ENCODE data around the gene MOV10.
A peak's percentile ranks its signal among the peaks of the same experiment; 100 is the strongest.

The MOV10 gene

DNA sequence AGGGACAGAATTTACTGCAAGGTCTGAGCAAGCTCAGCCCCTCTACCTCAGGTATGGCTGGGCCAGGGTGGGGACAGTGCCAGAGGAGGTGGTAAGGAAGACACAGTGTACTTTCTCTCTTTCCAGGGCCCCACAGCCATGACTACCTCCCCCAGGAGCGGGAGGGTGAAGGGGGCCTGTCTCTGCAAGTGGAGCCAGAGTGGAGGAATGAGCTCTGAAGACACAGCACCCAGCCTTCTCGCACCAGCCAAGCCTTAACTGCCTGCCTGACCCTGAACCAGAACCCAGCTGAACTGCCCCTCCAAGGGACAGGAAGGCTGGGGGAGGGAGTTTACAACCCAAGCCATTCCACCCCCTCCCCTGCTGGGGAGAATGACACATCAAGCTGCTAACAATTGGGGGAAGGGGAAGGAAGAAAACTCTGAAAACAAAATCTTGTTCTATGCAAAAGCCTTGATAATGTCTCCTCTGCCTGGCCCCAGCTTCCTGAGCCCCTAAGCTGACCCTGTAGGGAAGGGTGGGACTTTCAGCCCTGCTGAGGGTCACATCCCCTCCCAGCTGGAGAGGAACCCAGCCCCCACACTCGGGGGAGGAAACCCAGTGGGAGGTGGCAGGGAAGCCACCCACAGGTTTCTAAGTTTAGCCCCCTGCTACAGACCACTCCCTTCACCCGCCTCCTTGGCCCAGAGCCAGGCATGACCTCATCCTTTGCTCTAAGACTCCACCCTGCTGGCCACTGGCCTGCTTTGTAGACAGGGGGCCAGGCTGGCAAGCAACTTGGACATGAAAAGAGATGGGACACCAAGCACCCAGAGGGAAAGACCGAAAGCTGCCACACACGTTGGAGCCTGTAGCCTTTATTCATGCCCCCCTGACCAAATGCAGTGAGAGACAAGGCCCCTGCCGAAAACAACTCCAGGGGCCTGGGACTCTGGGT lies 26.1 kb downstream of the MOV10 start:
- DNase-seq, result no peak

DNA sequence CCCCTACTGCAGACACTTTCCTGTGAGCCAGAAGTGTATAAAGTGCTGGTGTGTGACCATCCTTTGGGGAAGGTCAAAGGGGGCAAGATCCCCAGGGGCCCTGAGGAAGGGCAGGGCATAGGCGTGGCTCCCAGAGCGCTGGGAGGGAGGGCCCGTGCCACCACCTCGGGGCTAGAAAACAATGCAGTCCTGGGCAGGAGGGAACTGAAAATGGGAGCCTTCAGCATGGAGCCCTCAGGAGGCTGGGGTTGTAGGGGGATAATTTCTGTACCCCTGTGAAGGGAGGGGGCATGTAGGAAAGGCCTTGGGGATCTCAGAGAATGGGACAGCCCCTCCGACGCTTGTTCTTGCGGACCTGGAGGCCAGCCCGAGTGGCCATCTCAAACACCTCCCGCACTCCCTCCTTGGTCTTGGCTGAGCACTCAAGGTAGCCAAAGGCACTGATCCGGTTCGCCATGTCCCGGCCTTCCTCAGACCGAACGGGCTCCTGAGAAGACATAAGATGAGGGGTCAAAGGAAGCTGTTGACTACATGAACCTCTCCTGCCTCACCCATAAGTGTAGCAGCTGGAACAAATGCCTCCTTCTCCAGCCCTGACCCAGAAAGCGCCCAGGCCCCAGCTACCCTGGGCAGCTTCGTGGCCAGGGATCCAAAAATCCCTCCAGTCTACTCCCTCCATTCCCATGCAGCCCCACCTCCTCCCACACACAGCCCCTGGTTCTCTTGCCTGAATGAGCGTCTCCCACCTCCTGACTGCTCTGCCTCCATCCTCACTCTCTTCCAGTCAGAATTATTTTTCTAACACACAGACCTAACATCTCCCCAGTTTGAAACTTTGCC lies 27.0 kb downstream of the MOV10 start:
- DNase-seq, result no peak

DNA sequence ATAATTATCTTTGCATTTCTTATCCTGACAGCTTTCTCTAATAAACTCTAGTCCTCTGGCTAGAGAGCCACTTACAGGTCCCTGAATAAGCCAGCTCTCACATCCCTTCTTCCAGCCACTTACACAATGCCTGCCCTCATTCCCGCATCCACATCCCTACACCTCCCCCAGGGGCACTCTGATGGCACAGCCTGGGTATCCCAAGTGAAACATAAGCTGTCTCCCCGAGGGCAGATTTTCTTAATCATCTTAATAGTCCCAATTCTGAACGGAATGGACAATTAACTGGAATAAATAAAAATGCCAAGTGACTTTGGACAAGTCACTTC lies 27.6 kb downstream of the MOV10 start:
- no peak for DNase-seq

DNA sequence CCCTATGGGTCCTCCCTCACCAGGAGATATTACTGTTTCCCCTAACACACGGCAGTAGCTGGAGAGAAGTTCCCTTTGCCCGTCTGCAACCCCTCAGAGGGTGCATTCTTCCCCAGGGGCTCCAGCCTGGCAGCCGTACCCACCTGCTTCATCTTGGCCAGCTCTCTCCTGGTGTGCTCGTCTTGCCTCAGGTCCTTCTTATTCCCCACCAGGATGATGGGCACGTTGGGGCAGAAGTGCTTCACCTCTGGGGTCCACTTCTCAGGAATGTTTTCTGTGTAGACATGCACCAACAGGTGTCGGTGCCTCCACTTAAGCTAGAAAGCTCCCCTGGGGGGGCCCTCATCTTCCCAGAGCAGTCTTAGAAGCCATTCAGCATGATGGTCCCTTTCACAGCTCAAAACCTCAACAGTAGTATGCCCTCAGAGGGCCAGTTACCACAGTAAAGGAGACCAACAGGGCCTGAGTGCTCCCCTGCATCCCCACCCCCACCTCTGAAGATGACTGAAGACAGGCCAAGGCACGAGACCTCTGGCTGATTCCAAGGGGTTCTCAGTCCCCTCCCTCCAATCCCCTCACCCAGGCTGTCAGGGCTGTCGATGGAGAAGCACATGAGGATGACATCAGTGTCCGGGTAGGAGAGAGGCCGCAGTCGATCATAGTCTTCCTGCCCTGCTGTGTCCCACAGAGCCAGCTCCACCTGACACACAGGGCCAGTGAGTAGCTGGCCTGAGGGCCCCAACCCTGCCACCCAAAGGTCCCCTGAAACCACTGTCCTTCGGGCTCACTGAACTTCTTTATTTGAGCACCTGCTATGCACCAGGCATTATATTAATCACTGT lies 28.2 kb downstream of the MOV10 start:
- no peak for DNase-seq

DNA sequence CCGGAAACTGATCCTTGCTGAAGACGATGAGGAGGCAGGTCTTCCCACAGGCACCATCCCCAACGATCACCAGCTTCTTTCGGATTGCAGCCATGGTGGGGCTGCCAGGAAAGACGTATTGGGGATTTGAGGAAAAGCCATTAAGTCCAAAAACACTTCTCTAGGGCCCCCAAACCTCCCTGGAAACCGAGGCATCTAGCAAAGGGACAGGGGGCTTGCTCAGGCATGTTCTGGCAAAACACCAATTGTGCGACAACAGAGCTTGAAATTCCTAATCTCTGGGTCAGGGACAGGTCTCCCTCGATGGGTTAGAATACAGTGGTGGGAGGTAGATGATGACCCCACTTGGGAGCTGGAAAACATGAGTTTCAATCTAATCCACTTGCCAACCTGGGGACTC lies 29.2 kb downstream of the MOV10 start:
- DNase-seq, result no peak

DNA sequence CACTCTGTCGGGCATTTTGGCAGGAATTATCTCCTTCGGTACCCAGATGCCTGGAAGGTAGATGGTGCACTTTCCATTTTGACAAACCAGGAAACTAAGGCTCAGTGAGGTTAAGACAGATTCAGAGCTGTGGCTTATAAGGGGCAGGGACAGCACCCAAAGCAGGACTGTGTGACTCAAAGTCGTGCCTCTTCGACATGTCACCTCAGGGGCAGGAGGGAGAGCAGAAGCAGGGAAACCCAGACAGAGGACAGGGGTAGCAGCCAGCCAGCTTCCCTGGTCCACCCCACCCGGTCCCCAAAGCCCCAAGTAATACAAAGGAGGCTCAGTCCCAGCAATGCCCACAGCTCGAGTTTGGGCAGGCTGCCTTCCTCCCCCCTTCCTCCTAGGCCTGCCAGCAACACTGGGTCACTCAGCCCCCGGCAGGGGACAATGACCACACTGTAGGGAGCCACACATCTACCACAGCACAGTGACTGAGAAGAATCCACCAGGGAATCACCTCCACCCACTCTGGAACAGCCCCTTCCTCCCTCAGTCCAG lies 30.0 kb downstream of the MOV10 start:
- DNase-seq, result no peak

DNA sequence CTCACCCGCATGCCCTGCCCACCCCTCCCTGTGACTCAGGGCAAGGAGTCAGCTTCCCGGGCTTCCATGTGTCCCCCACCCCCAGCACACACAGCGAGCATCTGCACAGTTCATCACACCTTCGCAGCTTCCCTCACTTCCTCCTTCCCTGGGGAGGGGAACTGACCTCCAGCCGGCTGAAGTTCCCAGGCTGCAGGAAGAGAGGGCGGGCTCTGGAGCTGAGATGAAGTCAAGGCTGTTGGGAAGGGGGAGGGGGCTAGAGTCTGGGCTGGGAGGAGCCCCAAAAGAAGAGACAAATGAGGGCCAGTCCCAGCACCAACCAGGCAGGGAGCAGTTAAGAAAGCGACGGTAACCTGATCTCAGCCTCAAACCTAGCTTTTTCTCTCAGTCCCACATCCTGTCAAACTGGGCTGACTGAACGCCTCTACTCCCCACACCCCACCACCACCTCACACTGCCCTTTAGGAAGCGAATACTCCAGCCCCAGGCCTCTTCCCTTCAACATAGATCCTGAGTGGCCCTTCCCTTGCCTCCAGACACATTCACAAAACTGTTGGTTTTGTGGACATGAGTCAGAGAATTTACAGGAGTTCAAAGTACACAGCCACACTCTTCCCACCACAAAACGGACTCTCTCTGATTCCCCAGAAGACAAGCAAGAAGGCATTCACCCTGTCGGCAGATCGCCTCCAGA lies 30.6 kb downstream of the MOV10 start:
- DNase-seq, result no peak

DNA sequence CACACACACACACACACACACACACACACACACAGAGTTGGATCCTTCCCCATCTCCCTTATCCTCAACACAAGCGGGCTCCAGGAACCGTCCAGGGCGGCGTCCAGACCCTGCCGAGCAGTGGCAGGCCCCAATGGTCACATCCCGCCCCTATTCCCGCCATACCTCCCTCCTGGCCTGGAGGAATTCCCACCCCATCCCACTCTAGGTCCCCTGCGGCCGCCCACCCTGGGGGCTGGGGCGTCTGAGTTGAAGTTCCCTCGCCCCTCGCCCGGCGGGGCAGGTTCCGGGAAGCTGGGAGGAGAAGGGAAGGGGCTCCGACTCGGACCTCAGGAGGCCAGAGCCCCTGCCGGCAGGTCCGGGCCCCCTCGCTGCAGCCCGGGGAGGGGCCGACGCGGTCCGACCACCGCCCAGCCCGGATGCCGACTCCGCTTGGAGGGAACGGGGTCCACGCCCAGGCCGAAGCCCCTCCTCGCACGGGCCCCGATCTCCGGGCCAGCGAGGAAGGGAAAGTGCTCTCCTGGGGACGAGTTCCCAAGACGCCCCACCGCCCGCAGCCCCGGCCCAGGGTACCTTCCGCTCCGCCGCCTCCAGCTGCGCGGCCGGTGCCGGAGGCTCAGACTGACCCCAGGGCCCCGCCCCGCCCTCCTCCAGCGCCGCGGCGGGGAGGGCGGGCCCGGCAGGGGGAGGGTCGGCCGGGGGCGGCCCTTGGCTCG lies 32.2 kb downstream of the MOV10 start, which contains the start of gene RHOC:
TSS of gene RHOC (minus strand) at position 623 of the 716 bp plus-strand sequence. CDS start 3,328 bp downstream, outside the sequence.
- DNase-seq, result no peak

DNA sequence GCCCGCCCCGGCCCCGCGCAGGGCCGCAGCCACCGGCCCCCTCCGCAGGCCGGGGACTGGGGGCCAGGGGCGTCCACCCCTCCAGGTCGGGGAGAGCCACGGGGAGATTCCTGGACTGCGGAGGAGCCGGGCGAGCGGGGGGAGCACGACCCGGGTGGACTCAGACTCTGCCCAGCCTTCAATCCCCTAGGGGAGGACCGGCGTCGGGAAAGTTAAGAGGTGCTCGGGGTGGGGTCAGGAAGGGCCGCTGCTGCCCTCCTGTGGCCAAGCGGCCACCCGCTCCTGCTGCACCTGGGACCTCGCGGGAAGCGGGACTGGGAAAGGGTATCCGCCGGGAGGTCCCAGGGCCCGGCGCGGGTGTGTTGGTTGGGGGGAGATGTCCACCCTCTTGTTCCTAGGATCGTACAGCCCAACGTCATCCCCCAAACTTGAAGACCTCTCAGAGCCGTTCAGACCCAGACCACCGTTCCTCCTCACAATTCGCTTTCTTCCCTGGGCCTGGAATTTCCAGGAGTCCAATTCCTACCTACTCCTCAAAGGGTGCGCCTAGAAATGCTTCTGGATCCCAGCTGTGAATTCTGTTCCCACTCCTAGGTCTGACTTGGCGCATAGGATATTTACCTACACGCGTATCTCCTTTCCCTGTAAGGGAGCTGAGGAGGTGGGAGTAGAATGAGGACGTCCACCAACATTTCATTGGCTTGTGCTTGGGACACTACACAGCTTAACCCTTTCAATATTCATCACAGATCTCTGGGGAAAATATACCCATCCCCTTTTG lies 33.0 kb downstream of the MOV10 start:
- peak; percentile 17 for DNase-seq

DNA sequence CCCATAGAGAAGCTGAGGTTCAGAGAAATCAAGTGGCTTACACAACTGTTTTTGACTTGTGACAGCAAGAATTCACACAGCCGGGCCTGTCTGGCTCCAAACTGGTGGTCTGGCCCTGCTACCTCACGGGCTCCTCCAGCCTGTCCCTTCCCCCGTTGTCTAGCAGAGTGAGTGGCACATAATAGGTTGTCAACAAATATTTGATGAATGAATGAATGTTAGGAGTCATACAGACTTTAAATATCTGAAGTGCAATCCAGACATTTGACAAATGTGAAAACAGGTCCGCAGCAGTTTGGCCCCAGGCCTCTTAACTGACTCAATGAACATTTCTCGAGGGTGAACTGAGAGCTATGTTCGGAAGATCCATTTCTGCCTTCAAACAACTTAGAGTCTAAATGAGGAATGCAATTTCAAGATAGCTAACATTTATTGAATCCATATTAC lies 33.6 kb downstream of the MOV10 start:
- DNase-seq, result no peak

DNA sequence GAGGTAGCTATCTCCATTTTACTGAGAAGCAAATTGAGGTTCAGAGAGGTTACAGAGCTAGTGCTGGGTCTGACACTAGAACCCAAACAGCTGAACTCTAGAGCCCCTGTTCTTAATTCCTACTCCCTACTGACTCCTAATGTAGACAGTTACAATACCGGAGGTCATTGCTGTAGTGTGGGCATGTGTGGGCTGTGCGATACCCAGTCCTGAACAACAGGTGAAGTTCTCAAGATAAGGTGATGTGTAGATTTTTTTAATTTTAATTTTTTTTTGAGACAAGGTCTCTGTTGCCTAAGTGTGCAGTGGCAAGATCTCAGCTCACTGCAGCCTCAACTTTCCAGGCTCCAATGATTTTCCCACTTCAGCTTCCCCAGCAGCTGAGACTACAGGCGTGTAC lies 34.0 kb downstream of the MOV10 start:
- DNase-seq, result no peak

DNA sequence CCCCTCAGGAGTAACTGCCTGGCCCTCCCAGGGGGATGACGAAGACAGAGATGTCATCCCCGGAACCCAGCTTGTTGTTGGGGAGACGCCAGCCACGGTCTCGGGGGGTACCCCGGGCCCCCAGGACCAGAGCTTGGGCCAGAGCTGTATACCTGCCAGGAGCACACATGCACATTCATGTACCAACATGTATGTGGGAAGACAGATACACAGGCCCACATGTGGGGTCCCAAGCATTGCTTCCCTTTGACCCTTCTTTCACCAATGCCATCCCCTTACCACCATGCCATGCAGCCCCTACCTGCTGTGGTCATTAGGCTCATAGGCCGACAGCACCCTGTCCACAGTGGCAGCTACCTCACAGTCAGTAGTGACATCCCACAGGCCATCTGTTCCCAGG lies 35.7 kb downstream of the MOV10 start:
- DNase-seq, result no peak

DNA sequence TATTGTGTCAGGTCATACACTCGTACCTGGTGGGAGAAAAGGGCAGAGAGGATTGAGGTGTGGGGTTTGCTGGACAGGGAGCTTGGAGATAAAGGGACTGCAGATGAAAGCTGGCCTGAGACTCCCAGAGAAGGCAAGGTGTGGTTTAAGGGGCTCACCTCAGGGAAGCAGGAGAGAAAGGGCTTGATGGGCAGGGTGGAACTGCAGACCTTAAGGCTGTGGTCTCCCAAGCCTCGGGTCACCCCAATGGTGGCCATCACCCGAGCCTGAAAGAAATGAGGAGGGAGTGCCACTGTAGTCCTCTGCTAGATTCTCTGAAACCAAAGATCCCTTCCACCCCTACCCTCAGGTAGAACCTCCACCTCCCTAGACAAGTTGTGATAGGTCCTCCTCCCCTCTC lies 36.1 kb downstream of the MOV10 start:
- no peak for DNase-seq

DNA sequence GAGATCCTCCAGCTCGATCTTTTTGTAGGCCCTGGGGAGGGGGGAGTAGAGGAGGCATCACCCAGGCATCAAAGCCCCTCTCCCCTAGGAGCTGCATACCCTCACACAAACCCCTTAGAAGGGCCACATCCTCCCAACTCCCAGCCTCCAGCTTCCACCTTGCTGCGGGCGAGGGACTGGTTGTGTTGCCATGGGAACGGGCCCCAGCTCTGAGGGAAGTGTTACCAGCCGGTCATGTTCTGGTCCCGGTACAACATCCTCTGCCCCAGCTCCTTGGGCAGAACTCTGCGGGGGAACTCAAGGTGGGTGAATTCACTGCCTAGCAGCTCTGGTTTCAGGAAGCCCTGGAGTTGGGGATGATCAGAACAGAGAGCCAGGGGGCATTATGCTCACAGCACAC lies 36.6 kb downstream of the MOV10 start:
- no peak for DNase-seq

DNA sequence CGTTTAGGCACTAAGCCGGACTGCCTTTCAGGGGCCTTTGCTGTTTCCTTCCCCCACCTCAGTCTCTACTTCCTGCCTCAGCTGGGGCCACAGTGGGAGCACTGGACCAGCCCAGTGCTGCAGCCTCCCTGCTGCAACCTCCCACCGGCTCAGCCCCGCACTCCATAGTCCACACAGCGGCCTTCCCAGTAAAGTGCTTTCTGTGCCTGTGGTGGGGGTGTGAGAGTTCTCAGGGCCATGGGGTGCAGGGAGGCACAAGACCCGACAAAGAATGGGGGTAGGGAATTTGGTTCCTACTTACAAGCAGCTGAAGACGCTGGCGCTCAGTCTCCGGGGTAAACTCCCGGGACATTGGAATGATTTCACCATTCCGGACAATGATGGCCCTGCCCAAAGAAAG lies 37.2 kb downstream of the MOV10 start:
- no peak for DNase-seq

DNA sequence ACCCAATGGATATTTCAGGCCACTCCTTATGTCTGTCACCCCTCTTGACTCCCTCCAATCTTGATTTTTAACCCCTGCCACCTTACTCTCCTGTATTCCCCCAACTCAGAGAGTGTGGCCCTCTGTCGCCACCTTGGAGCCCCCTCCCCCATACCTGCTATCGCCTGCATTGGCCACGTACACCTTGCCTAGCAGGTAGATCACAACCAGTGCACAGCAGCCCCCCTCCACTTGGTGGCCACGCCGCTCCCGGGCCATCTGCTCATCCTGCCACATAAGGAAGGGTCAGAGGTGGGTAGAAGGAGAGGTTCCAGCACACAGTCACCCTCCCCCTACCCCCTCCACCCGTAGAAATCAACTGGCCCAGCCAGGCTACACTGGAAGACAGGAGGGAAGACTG lies 37.7 kb downstream of the MOV10 start:
- DNase-seq, result no peak

DNA sequence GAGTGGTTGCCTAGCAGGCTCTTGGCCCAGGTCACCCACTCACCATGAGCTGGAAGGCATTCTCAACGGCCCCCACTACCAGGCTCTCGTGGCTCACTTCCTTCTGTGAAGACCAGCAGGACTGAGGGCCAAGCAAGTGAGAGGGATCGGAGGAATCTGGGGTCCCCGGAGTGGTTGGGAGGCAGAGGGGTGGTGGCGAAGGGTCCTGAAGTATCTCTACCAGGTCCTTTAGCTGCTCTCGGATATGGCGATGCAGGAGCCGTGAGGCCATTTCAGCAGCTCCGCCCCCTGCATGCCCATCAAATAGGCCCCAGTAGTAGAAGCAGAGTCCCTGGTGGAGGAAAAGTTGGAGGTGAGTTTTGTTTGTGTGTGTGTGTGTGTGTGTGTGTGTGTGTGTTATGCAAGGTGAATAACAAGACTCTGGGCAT lies 38.3 kb downstream of the MOV10 start:
- no peak for DNase-seq

DNA sequence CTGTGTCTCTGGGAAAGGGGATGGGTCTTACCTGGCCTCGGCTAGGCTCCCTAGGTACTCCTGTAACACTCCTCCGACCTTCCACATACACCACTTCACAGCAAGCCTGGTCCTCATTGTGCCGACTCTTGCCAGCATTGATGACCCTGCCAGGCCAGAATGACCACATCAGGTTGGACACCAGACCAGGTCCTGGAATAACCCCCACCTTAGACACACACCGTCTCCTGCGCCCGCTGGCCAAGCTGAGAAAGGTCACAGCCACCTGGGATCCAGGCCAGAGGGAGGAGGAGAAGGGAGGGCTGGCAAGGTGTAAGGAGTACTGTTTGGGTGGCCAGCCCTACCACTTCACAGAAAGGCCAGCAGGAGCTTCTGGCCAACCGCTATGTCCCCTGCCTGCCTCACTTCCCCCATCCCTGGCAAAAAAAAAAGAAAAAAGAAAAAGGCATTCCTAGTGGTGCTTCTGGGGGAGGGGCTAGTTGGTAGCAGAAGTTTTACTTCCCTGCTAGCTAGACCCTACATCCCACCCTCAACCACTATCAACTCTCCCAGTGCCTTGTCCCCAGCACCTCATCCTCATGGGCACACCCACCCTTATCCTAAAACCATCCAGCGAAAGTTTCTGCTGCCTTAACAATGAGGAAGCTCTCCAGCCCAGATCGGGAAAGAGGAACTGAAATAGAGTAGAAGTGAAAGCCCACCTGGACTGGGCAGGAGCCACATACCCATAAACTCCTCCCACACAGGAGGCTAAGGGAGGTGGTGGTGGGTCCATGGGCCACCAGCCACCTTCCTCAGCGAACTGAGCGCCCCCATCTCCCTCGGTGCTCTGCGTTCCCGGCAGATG lies 39.2 kb downstream of the MOV10 start:
- no peak for DNase-seq

Measured in NCI-H187 treated with DMSO at 0.1 percent for 48 hours (cell line).